H1 (cell line): ENCODE results near the gene R3HCC1L. TPM values are rescaled to one million over a fixed set of nuclear protein-coding genes. Genes with fewer than 3 reads are reported as not detected.

Experiments used
- CTCF ChIA-PET: fragments of 300-600 bp; sonication (Branson Sonifier 250); formaldehyde crosslinking; loops from one replicate; lab custom pipeline; 2021; ENCODE audit not compliant: partially characterized antibody; lab: Charles Lee
- POLR2A ChIA-PET: fragments of 300-600 bp; sonication (Branson Sonifier 250); formaldehyde crosslinking; loops from one replicate; lab custom pipeline; 2021; ENCODE audit warnings: inconsistent platforms; ENCODE audit not compliant: partially characterized antibody; lab: Charles Lee
- DNase-seq, 2 experiments: peaks; one replicate each; pipeline versions ENCODE4 v3.0.0 to v3.0.0-alpha.2; 2010 to 2022; ENCODE audit warnings: low spot score in 2 of 2, low read depth in 1 of 2, mixed read lengths in 1 of 2
- FAIRE-seq: peaks from 2 replicates; lab custom pipeline; 2011; peaks lifted over from hg19 to GRCh38; lab: Jason Lieb, UNC
- H2AFZ ChIP-seq: 2 replicates; pipeline ENCODE4 v1.8.1; 2012; ENCODE audit warnings: low read length, inconsistent platforms
- H2AK5ac ChIP-seq: 2 replicates; pipeline ENCODE4 v1.6.1; 2013; ENCODE audit warnings: low read depth, low read length
- H2BK120ac ChIP-seq: replicated peaks from 2 replicates; pipeline ENCODE3; 2013; ENCODE audit warnings: low read depth, low read length, inconsistent platforms
- H2BK12ac ChIP-seq: 2 replicates; pipeline ENCODE4 v1.6.1; 2013; ENCODE audit warnings: low read depth, low read length
- H2BK15ac ChIP-seq: 2 replicates; pipeline ENCODE4 v1.6.1; 2013; ENCODE audit warnings: low read length
- H2BK20ac ChIP-seq: 2 replicates; pipeline ENCODE4 v1.6.1; 2013; ENCODE audit warnings: low read length
- H2BK5ac ChIP-seq: 2 replicates; pipeline ENCODE4 v1.6.1; 2013; ENCODE audit warnings: low read depth, low read length
- H3K14ac ChIP-seq: 2 replicates; pipeline ENCODE4 v1.6.1; 2013; ENCODE audit warnings: inconsistent platforms; ENCODE audit not compliant: insufficient read length
- H3K18ac ChIP-seq: 2 replicates; pipeline ENCODE4 v1.6.1; 2013; ENCODE audit warnings: low read length; ENCODE audit errors: extremely low read depth
- H3K23ac ChIP-seq: 2 replicates; pipeline ENCODE4 v1.6.1; 2013; ENCODE audit warnings: inconsistent platforms; ENCODE audit not compliant: insufficient read length
- H3K23me2 ChIP-seq: 2 replicates; pipeline ENCODE4 v1.6.1; 2013; ENCODE audit warnings: low read depth, low read length
- H3K27ac ChIP-seq: 2 replicates; pipeline ENCODE4 v1.6.1; 2011; ENCODE audit warnings: low read depth, low read length, inconsistent platforms
- H3K27me3 ChIP-seq, 4 experiments: replicated peaks in 1 of 4; 1 replicate in 1 of 4; 2 replicates in 3 of 4; pipeline versions ENCODE4 v1.6.1 to v1.8.1; 2011 to 2013; ENCODE audit warnings: low read length in 3 of 4, mild to moderate bottlenecking in 3 of 4, inconsistent platforms in 2 of 4, mixed read lengths in 2 of 4, moderate library complexity in 1 of 4; ENCODE audit not compliant: control insufficient read depth in 3 of 4, insufficient read depth in 3 of 4; ENCODE audit errors: extremely low read depth in 1 of 4
- H3K36me3 ChIP-seq, 4 experiments: 2 replicates each; pipeline versions ENCODE4 v1.6.1 to v1.8.1; 2011 to 2013; ENCODE audit warnings: mild to moderate bottlenecking in 4 of 4, low read length in 3 of 4, moderate library complexity in 2 of 4, control low read depth in 1 of 4, inconsistent platforms in 1 of 4; ENCODE audit not compliant: insufficient read depth in 4 of 4, control insufficient read depth in 2 of 4
- H3K4ac ChIP-seq: replicated peaks from 2 replicates; pipeline ENCODE3; 2013; ENCODE audit warnings: low read length, low read depth, mixed read lengths, inconsistent platforms; ENCODE audit not compliant: insufficient read length
- H3K4me1 ChIP-seq, 4 experiments: replicated peaks in 1 of 4; 1 replicate in 1 of 4; 2 replicates in 3 of 4; pipeline versions ENCODE4 v1.6.1 to v1.8.1; 2011 to 2013; ENCODE audit warnings: low read length in 3 of 4, inconsistent platforms in 2 of 4, mixed read lengths in 1 of 4; ENCODE audit not compliant: insufficient read depth in 4 of 4, control insufficient read depth in 3 of 4
- H3K4me2 ChIP-seq, 2 experiments: 2 replicates each; pipeline versions ENCODE4 v1.6.1 to v1.8.1; 2011 to 2013; ENCODE audit warnings: low read depth in 2 of 2, low read length in 2 of 2, control low read depth in 1 of 2, inconsistent platforms in 1 of 2, mild to moderate bottlenecking in 1 of 2; ENCODE audit not compliant: insufficient read depth in 1 of 2
- H3K4me3 ChIP-seq, 4 experiments: fragments of 200-600, 300-600 bp in 1 of 4; sonication (generic), shearing (Covaris generic), sonication (Bioruptor Twin) in 1 of 4; 2 replicates each; pipeline versions ENCODE4 v1.5.1 to v1.8.1; 2011 to 2016; ENCODE audit warnings: low read length in 4 of 4, low read depth in 3 of 4, control low read depth in 2 of 4, inconsistent platforms in 2 of 4, mild to moderate bottlenecking in 2 of 4, mixed read lengths in 1 of 4, moderate library complexity in 1 of 4; ENCODE audit not compliant: insufficient read depth in 2 of 4; ENCODE audit errors: extremely low read depth in 1 of 4
- H3K56ac ChIP-seq: replicated peaks from 2 replicates; pipeline ENCODE3; 2013; ENCODE audit warnings: low read depth, mild to moderate bottlenecking, mixed read lengths, low read length, inconsistent platforms; ENCODE audit not compliant: insufficient read length
- H3K79me1 ChIP-seq: 2 replicates; pipeline ENCODE4 v1.6.1; 2013; ENCODE audit warnings: low read depth, low read length, control low read depth
- H3K79me2 ChIP-seq, 2 experiments: 2 replicates each; pipeline versions ENCODE4 v1.6.1 to v1.8.1; 2012 to 2013; ENCODE audit warnings: low read length in 2 of 2, mild to moderate bottlenecking in 2 of 2, inconsistent platforms in 1 of 2; ENCODE audit not compliant: insufficient read depth in 2 of 2, control insufficient read depth in 1 of 2
- H3K9ac ChIP-seq, 4 experiments: replicated peaks in 1 of 4; 1 replicate in 1 of 4; 2 replicates in 3 of 4; pipeline versions ENCODE4 v1.6.1 to v1.8.1; 2011 to 2013; ENCODE audit warnings: low read depth in 3 of 4, low read length in 3 of 4, control low read depth in 2 of 4, mild to moderate bottlenecking in 2 of 4, moderate library complexity in 2 of 4, inconsistent platforms in 1 of 4; ENCODE audit errors: extremely low read depth in 1 of 4
- H3K9me3 ChIP-seq, 2 experiments: 2 replicates each; pipeline versions ENCODE4 v1.6.1 to v1.8.1; 2012 to 2013; ENCODE audit warnings: mild to moderate bottlenecking in 2 of 2, moderate library complexity in 2 of 2, control low read depth in 1 of 2, inconsistent platforms in 1 of 2, low read depth in 1 of 2, low read length in 1 of 2, mixed read lengths in 1 of 2; ENCODE audit not compliant: insufficient read depth in 2 of 2
- H4K20me1 ChIP-seq, 2 experiments: replicated peaks in 1 of 2; 2 replicates each; pipeline versions ENCODE3 to v1.8.1; 2011 to 2013; ENCODE audit warnings: inconsistent platforms in 2 of 2, low read length in 2 of 2, mild to moderate bottlenecking in 1 of 2; ENCODE audit not compliant: insufficient read depth in 2 of 2, control insufficient read depth in 1 of 2
- H4K5ac ChIP-seq: 2 replicates; pipeline ENCODE4 v1.6.1; 2013; ENCODE audit warnings: low read length, low read depth, mixed read lengths, inconsistent platforms; ENCODE audit not compliant: insufficient read length
- H4K8ac ChIP-seq: 2 replicates; pipeline ENCODE4 v1.8.0; 2013; ENCODE audit warnings: mild to moderate bottlenecking, moderate library complexity, low read length, inconsistent platforms; ENCODE audit not compliant: insufficient read depth; ENCODE audit errors: extremely low read depth
- H4K91ac ChIP-seq: replicated peaks from 2 replicates; pipeline ENCODE3; 2013; ENCODE audit warnings: low read length, mixed read lengths, inconsistent platforms; ENCODE audit not compliant: insufficient read length
- ASH2L ChIP-seq: fragments of 200-600, 300-600 bp; sonication (generic); IDR thresholded peaks from one replicate; pipeline ENCODE4 v1.7.1; 2017; ENCODE audit warnings: low read length
- BACH1 ChIP-seq: IDR thresholded peaks from 2 replicates; pipeline ENCODE4 v1.6.1; 2012; ENCODE audit warnings: low read length, improper control_type of control experiment
- BRCA1 ChIP-seq: IDR thresholded peaks from 2 replicates; pipeline ENCODE4 v1.6.1; 2012; ENCODE audit warnings: low read depth, low read length, improper control_type of control experiment
- EP300 ChIP-seq, 2 experiments: IDR thresholded peaks; 1 replicate in 1 of 2; 2 replicates in 1 of 2; pipeline ENCODE4 v1.6.1; 2011 to 2012; ENCODE audit warnings: low read depth in 2 of 2, low read length in 2 of 2, mild to moderate bottlenecking in 2 of 2, borderline replicate concordance in 1 of 2, inconsistent platforms in 1 of 2, moderate library complexity in 1 of 2
- GABPA ChIP-seq: IDR thresholded peaks from 2 replicates; pipeline ENCODE4 v1.6.1; 2011; ENCODE audit warnings: mild to moderate bottlenecking, low read length, moderate library complexity, borderline replicate concordance; ENCODE audit not compliant: insufficient read depth
- MAFK ChIP-seq: IDR thresholded peaks from 2 replicates; pipeline ENCODE4 v1.6.1; 2012; ENCODE audit warnings: low read depth, mild to moderate bottlenecking, improper control_type of control experiment, low read length
- PHF8 ChIP-seq: fragments of 200-600 bp; sonication (generic); conservative IDR thresholded peaks from 2 replicates; pipeline ENCODE4 v1.7.1; 2012; ENCODE audit warnings: low read depth, mild to moderate bottlenecking, inconsistent platforms, low read length, moderate library complexity
- POLR2AphosphoS5 ChIP-seq: IDR thresholded peaks from 2 replicates; pipeline ENCODE4 v1.6.1; 2011; ENCODE audit warnings: low read depth, low read length
- RFX5 ChIP-seq: IDR thresholded peaks from 2 replicates; pipeline ENCODE4 v1.6.1; 2011; ENCODE audit warnings: low read depth, low read length, improper control_type of control experiment, borderline replicate concordance
- RNF2 ChIP-seq: fragments of 200-900, 300-1000 bp; sonication (generic); IDR thresholded peaks from 2 replicates; pipeline ENCODE4 v1.7.1; 2016; ENCODE audit warnings: borderline replicate concordance, low read depth, mild to moderate bottlenecking, antibody characterized with exemption, low read length; ENCODE audit not compliant: poor library complexity, severe bottlenecking; ENCODE audit errors: missing control alignments
- SP1 ChIP-seq: IDR thresholded peaks from 2 replicates; pipeline ENCODE4 v1.6.1; 2011; ENCODE audit warnings: low read depth, low read length
- TCF12 ChIP-seq: IDR thresholded peaks from 2 replicates; pipeline ENCODE4 v1.6.1; 2011; ENCODE audit warnings: low read depth, mild to moderate bottlenecking, low read length
- TEAD4 ChIP-seq: IDR thresholded peaks from 2 replicates; pipeline ENCODE4 v1.6.1; 2012; ENCODE audit warnings: low read depth, low read length, inconsistent platforms, mixed read lengths
- WGBS, 2 experiments: shearing (Covaris generic) in 1 of 2; methylation state at CpG; one replicate each; pipeline versions ENCODE4 v1.1.6 to v1.1.7; 2013 to 2015; ENCODE audit warnings: low lambda C conversion rate in 2 of 2, mixed read lengths in 2 of 2, inconsistent platforms in 1 of 2, low coverage in 1 of 2, missing lambda C conversion rate in 1 of 2; ENCODE audit not compliant: insufficient replicate concordance in 2 of 2, insufficient coverage in 1 of 2, insufficient read length in 1 of 2; ENCODE audit errors: extremely low coverage in 1 of 2, missing lambda C conversion rate in 1 of 2; 5-methylcytosine and 5-hydroxymethylcytosine counted together
- polyA plus RNA-seq, 7 experiments: library from polyadenylated mRNA; depleted of rRNA in 3 of 7; stranded (reverse) in 5 of 7; unstranded in 2 of 7; fragments of >200 nt in 5 of 7; fragments of 200-250 nt in 2 of 7; gene quantifications; 1 replicate in 5 of 7; 2 replicates in 1 of 7; 4 replicates in 1 of 7; pipeline versions ENCODE4 v1.2.1 to v1.2.3, GENCODE V29; 2011 to 2013; ENCODE audit warnings: missing spikeins in 2 of 7, mixed read lengths in 2 of 7
- total RNA-seq: library from RNA; stranded (reverse); fragmentation: NEBNext Ultra II Directional; extraction: Animal tissue kit (Norgen Biotek cat#: 25700); gene quantifications from 2 replicates; pipeline ENCODE4 v1.2.1, GENCODE V29; 2021
- TF ChIP-seq, protein P1 (sequence below): IDR thresholded peaks from 2 replicates; pipeline ENCODE4 v1.6.1; 2012; ENCODE audit warnings: inconsistent platforms

The R3HCC1L gene
- total and polyA plus RNA-seq, 2 of the 8 experiments (the other 6 are each of a cell fraction or from before 2014, with no cell fraction given), result 6.9 to 13.9 TPM

DNA sequence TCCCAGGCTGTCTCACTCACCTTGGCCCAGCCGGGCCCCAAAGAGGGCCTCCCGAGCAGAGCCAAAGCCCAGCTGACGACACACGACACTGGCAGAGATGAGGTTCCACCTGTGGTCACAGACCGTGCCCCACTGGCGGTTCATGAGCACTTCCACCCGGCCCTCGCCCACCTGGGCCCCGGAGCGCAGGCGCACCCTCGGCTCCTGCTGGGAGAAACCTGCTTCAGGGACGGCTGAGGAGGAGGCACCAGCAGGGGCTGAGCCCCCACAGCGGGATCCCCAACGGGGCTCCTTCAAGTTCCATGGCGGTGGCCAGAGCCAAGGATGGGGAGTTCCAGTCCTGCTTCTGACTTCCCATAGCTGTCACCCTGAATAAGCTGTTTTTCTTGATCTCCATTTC, 123.5 kb downstream of the R3HCC1L start:
- Histone ChIP-seq H3K9me3 (no peaks in the 10 kb centered on the region), H3K23me2 (no peaks in the 10 kb centered on the region), H3K27ac (no peak overlapping the region), H4K8ac (no peak overlapping the region), H3K18ac (no peak overlapping the region), H2BK5ac (no peak overlapping the region), H3K14ac (no peak overlapping the region), H3K4ac (no peak overlapping the region), H2BK20ac (no peak overlapping the region), H2BK15ac (no peak overlapping the region), H2BK120ac (no peak overlapping the region), H4K20me1 (peaks cover 0 to 2% of the 10 kb centered on the region in 2 experiments), H4K91ac (no peak overlapping the region), H3K27me3 (no peaks in the 10 kb centered on the region), H3K36me3 (no peaks in the 10 kb centered on the region), H3K56ac (no peak overlapping the region), H3K9ac (no peak overlapping the region), H3K4me1 (no peaks in the 10 kb centered on the region; a peak in 1 of 7 replicates), H3K79me2 (no peaks in the 10 kb centered on the region), H4K5ac (no peak overlapping the region), H2AFZ (no peak overlapping the region), H2AK5ac (peak overlapping the region; percentile 90; the same call in 1 of the 2 replicates), H3K4me3 (no peak overlapping the region), H2BK12ac (no peak overlapping the region), H3K79me1 (no peaks in the 10 kb centered on the region), H3K4me2 (no peak overlapping the region), H3K23ac (no peak overlapping the region)
- 94% methylated on average over 16 of the region's 16 CpGs; no CpG with 5 or more reads in 1 of the 2 experiments for WGBS, 2 experiments
- ChIA-PET CTCF (interaction anchor here (0.9 to 6.8 kb wide), 3 partner anchors 16 to 52 kb away, joined by 3 to 40 read pairs (median 4); no protein-coding TSS in a partner anchor), POLR2A (no interaction called here)
- no peak for DNase-seq
- FAIRE-seq, result no peak
- no peak for TF ChIP-seq ASH2L
- no peak for TF ChIP-seq SP1
- TF ChIP-seq, protein P1, sequence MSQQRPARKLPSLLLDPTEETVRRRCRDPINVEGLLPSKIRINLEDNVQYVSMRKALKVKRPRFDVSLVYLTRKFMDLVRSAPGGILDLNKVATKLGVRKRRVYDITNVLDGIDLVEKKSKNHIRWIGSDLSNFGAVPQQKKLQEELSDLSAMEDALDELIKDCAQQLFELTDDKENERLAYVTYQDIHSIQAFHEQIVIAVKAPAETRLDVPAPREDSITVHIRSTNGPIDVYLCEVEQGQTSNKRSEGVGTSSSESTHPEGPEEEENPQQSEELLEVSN, result no peak
- TF ChIP-seq BRCA1, result no peak
- TF ChIP-seq PHF8, result no peak
- no peak for TF ChIP-seq TCF12
- TF ChIP-seq MAFK, result no peak
- no peak for TF ChIP-seq RFX5
- no peak for TF ChIP-seq GABPA
- TF ChIP-seq RNF2, result no peak
- TF ChIP-seq BACH1, result no peak
- no peak for TF ChIP-seq POLR2AphosphoS5
- no peak for TF ChIP-seq TEAD4
- no peak for TF ChIP-seq EP300 (IDR thresholded peaks at IDR 0.05; ENCODE audit: borderline replicate concordance in 1 of 2, low read depth in 2 of 2, low read length in 2 of 2)
